Measurements from ENCODE around the gene SLC4A1AP. TPM values are rescaled to one million over a fixed set of nuclear protein-coding genes. Genes with fewer than 3 reads are reported as not detected.

SLC4A1AP gene
- total and polyA plus RNA-seq, 10 of the 15 experiments (the other 5 are each of a cell fraction or from before 2014, with no cell fraction given) = 6.5 to 30.1 (median 21.5) TPM

DNA sequence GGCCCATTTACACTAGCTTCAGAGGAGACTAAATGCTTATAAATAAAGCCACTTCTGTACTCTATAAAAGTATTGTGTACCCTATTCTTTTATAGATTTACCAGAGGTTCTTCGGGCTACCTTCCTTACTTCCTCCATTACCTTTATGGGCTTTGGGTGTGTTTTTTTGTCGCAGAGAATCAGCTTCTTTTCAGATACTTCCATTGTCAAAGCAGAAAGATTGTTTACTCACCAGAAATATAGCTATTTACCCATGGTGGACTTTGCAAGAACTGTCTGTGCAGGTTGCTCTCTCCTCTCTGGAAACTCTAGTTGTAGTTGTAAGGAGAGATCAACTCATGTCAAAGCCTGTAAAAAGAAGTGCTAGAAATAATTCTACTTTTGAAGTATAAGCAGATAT lies 49.7 kb upstream of the SLC4A1AP start:
- CTCF ChIA-PET = interaction anchor here (0.6 to 1.6 kb wide), 4 partner anchors 50 to 311 kb away, joined by 3 to 6 read pairs (median 3); partner anchors contain the start of gene SLC4A1AP
- H3K36me3 ChIP-seq (ENCODE audit: control insufficient read depth in 2 of 2, insufficient read depth in 2 of 2, low read length in 1 of 2) = peaks cover 7 to 45% of the 10 kb centered on the region in 2 experiments; a peak in 3 of 4 replicates
- TF ChIP-seq POLR2AphosphoS2 (IDR thresholded peaks at IDR 0.05; ENCODE audit: low read depth, low read length) (no peak), FOXM1 (IDR thresholded peaks at IDR 0.05; ENCODE audit: low read depth, low read length) (no peak), RAD51 (IDR thresholded peaks at IDR 0.05) (no peak), RFX5 (IDR thresholded peaks at IDR 0.05; ENCODE audit: low read depth, low read length) (no peak), HCFC1 (IDR thresholded peaks at IDR 0.05; ENCODE audit: low read length) (no peak), FOXK2 (IDR thresholded peaks at IDR 0.05) (no peak), ASH2L (IDR thresholded peaks at IDR 0.05; ENCODE audit: borderline replicate concordance, low read depth) (no peak), POLR2AphosphoS5 (IDR thresholded peaks at IDR 0.05; ENCODE audit: low read length) (no peak), CBX5 (IDR thresholded peaks at IDR 0.05; ENCODE audit: low read depth) (no peak), SIN3A (IDR thresholded peaks at IDR 0.05; ENCODE audit: low read depth, low read length) (no peak), NBN (IDR thresholded peaks at IDR 0.05) (no peak), CHD1 (IDR thresholded peaks at IDR 0.05; ENCODE audit: low read depth, low read length) (no peak), NFXL1 (IDR thresholded peaks at IDR 0.05; ENCODE audit: borderline replicate concordance) (no peak)
- TF ChIP-seq, protein P1, sequence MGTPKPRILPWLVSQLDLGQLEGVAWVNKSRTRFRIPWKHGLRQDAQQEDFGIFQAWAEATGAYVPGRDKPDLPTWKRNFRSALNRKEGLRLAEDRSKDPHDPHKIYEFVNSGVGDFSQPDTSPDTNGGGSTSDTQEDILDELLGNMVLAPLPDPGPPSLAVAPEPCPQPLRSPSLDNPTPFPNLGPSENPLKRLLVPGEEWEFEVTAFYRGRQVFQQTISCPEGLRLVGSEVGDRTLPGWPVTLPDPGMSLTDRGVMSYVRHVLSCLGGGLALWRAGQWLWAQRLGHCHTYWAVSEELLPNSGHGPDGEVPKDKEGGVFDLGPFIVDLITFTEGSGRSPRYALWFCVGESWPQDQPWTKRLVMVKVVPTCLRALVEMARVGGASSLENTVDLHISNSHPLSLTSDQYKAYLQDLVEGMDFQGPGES (IDR thresholded peaks at IDR 0.05) = no peak
- TF ChIP-seq, protein P2, sequence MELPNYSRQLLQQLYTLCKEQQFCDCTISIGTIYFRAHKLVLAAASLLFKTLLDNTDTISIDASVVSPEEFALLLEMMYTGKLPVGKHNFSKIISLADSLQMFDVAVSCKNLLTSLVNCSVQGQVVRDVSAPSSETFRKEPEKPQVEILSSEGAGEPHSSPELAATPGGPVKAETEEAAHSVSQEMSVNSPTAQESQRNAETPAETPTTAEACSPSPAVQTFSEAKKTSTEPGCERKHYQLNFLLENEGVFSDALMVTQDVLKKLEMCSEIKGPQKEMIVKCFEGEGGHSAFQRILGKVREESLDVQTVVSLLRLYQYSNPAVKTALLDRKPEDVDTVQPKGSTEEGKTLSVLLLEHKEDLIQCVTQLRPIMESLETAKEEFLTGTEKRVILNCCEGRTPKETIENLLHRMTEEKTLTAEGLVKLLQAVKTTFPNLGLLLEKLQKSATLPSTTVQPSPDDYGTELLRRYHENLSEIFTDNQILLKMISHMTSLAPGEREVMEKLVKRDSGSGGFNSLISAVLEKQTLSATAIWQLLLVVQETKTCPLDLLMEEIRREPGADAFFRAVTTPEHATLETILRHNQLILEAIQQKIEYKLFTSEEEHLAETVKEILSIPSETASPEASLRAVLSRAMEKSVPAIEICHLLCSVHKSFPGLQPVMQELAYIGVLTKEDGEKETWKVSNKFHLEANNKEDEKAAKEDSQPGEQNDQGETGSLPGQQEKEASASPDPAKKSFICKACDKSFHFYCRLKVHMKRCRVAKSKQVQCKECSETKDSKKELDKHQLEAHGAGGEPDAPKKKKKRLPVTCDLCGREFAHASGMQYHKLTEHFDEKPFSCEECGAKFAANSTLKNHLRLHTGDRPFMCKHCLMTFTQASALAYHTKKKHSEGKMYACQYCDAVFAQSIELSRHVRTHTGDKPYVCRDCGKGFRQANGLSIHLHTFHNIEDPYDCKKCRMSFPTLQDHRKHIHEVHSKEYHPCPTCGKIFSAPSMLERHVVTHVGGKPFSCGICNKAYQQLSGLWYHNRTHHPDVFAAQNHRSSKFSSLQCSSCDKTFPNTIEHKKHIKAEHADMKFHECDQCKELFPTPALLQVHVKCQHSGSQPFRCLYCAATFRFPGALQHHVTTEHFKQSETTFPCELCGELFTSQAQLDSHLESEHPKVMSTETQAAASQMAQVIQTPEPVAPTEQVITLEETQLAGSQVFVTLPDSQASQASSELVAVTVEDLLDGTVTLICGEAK (IDR thresholded peaks at IDR 0.05; ENCODE audit: borderline replicate concordance) = no peak
- TF ChIP-seq, protein P3, sequence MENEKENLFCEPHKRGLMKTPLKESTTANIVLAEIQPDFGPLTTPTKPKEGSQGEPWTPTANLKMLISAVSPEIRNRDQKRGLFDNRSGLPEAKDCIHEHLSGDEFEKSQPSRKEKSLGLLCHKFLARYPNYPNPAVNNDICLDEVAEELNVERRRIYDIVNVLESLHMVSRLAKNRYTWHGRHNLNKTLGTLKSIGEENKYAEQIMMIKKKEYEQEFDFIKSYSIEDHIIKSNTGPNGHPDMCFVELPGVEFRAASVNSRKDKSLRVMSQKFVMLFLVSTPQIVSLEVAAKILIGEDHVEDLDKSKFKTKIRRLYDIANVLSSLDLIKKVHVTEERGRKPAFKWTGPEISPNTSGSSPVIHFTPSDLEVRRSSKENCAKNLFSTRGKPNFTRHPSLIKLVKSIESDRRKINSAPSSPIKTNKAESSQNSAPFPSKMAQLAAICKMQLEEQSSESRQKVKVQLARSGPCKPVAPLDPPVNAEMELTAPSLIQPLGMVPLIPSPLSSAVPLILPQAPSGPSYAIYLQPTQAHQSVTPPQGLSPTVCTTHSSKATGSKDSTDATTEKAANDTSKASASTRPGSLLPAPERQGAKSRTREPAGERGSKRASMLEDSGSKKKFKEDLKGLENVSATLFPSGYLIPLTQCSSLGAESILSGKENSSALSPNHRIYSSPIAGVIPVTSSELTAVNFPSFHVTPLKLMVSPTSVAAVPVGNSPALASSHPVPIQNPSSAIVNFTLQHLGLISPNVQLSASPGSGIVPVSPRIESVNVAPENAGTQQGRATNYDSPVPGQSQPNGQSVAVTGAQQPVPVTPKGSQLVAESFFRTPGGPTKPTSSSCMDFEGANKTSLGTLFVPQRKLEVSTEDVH (IDR thresholded peaks at IDR 0.05; ENCODE audit: low read depth, partially characterized antibody) = no peak
- TF ChIP-seq, protein P4, sequence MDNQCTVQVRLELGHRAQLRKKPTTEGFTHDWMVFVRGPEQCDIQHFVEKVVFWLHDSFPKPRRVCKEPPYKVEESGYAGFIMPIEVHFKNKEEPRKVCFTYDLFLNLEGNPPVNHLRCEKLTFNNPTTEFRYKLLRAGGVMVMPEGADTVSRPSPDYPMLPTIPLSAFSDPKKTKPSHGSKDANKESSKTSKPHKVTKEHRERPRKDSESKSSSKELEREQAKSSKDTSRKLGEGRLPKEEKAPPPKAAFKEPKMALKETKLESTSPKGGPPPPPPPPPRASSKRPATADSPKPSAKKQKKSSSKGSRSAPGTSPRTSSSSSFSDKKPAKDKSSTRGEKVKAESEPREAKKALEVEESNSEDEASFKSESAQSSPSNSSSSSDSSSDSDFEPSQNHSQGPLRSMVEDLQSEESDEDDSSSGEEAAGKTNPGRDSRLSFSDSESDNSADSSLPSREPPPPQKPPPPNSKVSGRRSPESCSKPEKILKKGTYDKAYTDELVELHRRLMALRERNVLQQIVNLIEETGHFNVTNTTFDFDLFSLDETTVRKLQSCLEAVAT (IDR thresholded peaks at IDR 0.05) = no peak

More for the DNA sequence above, 49.7 kb upstream of the SLC4A1AP start:
- RAD21 ChIA-PET (ENCODE audit: unreplicated experiment) = no interaction called here
- DNase-seq (ENCODE audit: low read depth, low spot score) (no peak), FAIRE-seq (no peak), ATAC-seq (no peak)
- BruUV-seq (replicated peaks) = no TSS peak
- no peak overlapping the region for H3K9ac ChIP-seq (ENCODE audit: control insufficient read depth, insufficient read depth, low read length)
- SMC1A ChIA-PET (ENCODE audit: uncharacterized antibody, unreplicated experiment) = interaction anchor here (0.6 to 1.1 kb wide), 3 partner anchors 13 to 1663 kb away, joined by 3 to 5 read pairs (median 3); no protein-coding TSS in a partner anchor
- no peaks in the 10 kb centered on the region for H4K20me1 ChIP-seq (ENCODE audit: control insufficient read depth, insufficient read depth)
- H2AFZ ChIP-seq (ENCODE audit: control insufficient read depth, low read depth, low read length) = no peak overlapping the region
- no peaks in the 10 kb centered on the region for H3K9me3 ChIP-seq (replicated peaks; ENCODE audit: control insufficient read depth, insufficient read depth, low read length)
- H3K27me3 ChIP-seq (replicated peaks in 1 of 2; ENCODE audit: control insufficient read depth in 2 of 2, insufficient read depth in 2 of 2, low read length in 1 of 2) = no peaks in the 10 kb centered on the region
- intact Hi-C loops (cut with micrococcal nuclease; ENCODE audit: unreplicated experiment) (no loop called here), in situ Hi-C loops (cut with MboI) (no loop called here)
- POLR2A ChIA-PET = interaction anchor here (0.8 kb wide), 1 partner anchor 16 kb away, joined by 3 read pairs; no protein-coding TSS in a partner anchor
- H3K4me3 ChIP-seq = no peak overlapping the region
- no peak overlapping the region for H3K4me2 ChIP-seq (ENCODE audit: control insufficient read depth, insufficient read depth)
- 100% methylated on average over 2 of the region's 2 CpGs for WGBS (ENCODE audit: insufficient coverage, insufficient replicate concordance, low lambda C conversion rate, missing lambda C conversion rate)
- H3K27ac ChIP-seq (ENCODE audit: control insufficient read depth, insufficient read depth) = no peak overlapping the region
- no peaks in the 10 kb centered on the region for H3K4me1 ChIP-seq (ENCODE audit: control insufficient read depth, insufficient read depth, low read length)
- no peaks in the 10 kb centered on the region for H3K79me2 ChIP-seq (ENCODE audit: control insufficient read depth, insufficient read depth, low read length)
